ENCODE results near the gene RPL38. TPM values are rescaled to one million over a fixed set of nuclear protein-coding genes. Genes with fewer than 3 reads are reported as not detected.
A peak's percentile ranks its signal among the peaks of the same experiment; 100 is the strongest.

The RPL38 gene
- polyA plus RNA-seq, 1 donor = 991 TPM

DNA sequence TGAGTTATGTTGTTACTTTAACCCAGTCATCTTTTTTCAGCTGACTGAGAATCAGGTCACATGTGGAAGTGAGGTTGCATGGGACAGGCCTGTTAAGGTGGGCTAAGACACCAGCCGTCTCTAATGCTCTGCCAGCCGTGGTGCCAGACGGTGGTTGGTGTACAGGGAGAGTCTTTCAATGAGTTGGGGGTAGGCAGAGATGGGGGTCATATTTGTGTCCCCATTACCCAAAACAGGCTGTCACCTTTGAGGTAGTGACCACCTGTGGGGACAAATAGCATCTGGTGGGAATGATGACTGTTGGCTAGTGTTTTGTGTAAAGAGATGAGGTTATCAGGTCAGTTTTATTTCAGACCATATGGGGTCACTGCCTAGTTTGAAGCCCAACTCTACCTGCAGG is 1.8 kb downstream of the RPL38 start:
- no peak for DNase-seq

DNA sequence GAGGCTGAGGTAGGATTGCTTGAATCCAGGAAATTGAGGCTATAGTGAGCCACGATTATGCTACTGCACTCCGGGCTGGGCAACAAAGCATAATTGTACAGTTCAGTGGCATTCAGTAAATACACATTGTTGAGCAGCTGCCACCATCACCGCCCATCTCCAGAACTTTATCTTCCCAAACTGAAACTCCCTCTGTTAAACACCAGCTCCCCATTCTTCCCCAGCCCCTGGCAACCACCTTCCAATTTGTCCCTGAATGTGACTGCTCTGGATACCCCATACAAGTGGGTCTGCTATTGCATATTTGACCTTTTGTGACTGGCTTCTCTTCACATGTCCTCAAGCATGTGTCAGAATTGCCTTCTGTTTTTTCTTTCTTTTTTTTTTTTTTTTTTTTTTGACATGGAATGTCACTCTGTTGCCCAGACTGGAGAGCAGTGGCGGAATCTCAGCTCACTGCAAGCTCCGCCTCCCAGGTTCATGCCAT is 2.9 kb downstream of the RPL38 start:
- no peak for DNase-seq

DNA sequence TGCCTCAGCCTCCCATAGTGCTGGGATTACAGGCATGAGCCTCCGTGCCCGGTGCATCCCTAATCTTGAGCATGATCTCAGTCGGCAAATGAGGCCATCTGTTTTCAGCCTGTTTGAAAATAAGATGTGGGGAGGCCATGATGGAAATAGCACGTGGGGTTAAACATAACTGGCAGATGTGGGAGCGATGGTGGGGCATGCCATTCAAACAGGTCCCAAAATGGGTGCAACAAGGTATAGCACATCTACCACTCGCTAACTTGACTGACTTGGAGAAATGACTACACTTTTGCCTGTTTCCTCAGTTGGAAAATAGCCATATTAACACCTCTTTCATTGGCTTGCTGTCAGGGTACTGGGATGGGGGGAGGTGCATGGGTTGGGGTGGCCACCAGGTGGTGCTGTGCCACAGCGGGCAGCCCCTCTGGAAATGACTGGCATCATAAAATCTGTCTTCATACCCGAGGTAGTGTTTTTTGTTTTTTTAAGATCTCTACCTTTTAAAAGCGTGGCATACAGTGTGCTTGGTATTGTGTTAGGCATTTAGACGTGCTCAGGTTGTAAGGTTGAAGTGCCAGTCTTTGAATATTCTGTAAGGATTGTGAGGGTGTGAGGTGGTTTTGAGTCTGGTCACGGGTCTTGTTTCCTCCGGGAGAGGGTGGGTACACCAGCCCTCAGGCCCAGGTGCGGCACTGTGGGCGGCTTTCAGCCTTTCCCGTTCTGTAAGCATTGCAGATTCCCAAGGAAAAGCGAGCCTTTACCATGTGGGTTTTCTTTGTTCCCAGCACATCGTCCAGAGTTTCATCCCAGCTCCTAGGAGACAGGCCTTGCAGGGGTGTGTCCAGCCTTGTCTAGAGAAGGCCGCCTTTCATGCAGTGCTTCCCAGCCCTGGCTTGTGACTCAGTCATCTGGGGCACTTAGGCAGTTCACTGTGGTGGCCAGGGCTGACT is 7.0 kb downstream of the RPL38 start:
- DNase-seq = no peak

DNA sequence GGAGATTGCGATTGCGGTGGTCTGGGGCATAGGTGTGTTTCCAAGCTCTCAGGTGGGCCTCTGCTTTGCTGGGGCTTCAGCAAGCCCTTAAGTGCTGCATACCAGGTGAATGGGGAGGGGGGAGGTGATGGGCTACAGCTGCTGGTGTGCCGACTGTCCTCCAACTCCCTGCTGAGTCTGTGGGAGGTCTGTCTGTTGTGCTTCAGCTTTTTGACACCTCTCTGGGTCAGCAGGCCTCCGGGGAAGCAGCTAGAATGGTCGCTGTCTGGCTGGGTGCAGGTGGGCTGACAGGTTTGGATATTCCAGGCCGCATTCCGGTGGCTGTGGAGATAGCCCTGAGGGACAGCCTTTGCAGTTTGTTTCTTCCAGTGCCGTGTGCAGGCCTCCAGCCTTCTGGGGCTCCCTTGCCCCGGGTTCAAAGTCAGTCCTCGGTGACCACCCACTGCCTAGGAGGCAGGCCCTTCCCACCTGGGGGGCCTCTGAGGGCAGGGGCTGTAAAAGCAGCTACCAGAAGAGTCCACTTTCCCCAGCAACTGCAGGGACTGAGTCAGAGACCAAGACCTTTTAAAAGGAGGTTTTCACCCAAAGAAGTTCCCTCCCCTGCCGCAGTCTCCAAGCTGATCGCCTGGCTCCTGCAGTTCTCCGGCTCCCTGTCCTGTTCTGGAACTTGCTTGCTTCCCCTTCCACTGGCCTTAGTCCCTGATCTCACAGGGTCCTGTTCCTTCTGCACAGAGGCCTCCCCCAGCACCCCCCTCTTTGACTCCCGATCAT is 7.8 kb downstream of the RPL38 start:
- DNase-seq = no peak

DNA sequence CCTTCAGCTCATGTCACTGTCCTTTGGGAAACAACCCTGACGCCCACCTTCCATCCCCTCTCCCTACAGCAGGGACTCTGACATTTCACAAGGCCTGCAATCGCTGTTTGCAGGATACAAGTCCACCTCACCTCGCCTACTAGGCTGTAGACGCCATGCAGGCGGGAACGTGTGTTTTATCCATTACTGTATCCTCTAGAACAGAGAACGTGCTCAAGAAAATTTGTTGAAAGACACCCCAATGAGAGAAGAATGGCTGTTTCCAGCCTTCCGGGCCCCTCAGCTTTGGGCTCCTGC is 8.4 kb downstream of the RPL38 start:
- DNase-seq = no peak

DNA sequence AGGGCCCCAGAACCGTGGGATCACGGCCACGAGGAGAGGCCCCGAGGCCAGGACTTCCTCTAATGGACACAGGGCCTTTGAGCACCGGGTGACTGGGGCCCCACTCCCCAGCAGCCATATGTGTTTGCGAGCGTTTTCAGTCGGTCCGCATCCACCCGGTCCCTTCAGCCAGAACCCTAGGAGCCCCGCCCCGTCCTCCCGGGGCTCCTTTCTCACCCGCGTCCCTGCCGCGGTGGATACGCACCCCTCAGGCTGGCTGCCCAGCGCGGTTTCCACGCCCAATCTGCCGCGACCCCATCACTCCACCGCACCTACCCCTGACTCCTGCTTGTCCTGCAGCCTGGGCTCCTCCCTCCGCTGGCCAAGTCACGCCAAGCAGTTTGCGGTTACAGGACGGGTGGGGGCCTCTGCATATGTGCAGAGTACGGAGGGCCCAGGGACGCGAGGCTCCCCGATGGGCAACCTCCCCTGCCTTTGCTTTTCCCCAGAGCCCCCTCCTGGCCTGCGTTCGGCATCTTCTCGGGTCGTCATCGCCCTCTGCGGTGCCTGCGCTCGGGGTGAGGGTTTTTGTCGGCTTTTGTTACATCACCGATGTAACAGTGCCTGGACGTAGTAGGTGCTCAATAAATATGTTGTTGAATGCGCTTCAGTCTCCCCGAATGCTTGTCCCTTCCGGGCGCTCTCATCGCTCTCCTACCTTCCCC is 8.9 kb downstream of the RPL38 start:
- no peak for DNase-seq

DNA sequence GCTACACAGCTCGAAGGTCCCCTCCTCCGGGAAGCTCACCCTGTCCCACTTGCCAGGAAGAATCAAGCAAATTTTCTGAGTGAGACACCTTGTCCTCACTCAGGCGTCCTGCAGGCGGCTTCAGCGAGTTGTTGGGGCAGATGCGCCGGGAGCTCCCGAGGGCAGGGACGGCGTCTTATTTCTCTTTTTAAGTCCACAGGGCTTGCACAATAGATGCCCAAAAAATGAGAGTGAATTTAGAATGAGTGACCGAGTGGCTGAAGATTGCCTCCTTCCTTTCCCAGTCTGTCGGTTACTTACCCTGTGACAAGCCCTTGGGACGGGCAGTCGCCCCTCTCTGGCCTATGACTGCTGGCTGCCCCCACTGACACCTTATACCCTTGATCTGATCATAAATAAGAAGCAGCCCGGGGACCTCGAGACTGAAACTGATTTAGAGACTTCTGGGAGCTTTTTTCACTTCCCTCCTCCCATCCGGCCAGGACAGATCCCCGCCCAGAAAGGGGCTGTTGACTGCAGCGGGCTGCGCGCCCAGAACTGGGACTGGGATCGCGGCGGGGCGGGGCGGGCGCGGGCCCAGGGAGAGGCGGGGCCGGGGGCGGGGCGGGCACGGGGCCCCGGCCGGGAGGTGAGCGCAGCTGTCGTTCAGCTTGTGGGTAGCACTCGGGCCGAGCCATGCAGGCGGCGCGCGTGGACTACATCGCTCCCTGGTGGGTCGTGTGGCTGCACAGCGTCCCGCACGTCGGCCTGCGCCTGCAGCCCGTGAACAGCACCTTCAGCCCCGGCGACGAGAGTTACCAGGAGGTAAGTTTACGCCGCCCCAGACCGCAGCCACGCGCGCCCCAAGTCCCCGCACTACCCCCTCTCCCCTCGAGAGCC is 9.7 kb downstream of the RPL38 start, which contains the start of gene TTYH2:
TTYH2 (plus strand) TSS at position 659 of the 879 bp plus-strand sequence; CDS start at position 676, 17 bp downstream.
- DNase-seq = peak; percentile 92

DNA sequence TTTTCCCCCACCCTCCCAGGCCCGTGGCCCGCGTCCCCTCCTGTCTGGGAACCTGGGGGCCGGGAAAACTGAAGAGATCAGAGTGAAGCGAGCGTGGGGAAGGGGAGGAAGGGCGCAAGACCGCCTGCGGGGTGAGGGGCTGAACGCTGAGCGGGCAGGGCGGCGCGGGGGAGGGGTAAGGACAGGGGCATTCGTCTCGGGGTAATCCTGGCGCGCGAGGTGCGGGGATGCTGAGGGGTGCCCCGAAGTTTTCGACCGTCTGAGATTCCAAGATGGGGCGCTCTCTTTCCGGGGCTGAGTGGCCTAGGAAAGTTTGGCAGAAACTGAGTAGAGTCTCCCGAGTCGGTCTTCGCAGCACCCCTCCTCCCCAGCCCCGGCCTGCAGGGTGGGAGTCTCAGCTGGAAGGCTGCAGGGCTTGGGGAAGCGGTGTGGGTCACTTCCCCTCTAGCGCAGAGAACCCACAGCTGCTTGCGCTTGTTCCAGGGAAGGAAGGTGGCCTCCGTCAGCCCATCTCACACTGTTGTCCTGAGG is 10.4 kb downstream of the RPL38 start:
- DNase-seq = no peak

DNA sequence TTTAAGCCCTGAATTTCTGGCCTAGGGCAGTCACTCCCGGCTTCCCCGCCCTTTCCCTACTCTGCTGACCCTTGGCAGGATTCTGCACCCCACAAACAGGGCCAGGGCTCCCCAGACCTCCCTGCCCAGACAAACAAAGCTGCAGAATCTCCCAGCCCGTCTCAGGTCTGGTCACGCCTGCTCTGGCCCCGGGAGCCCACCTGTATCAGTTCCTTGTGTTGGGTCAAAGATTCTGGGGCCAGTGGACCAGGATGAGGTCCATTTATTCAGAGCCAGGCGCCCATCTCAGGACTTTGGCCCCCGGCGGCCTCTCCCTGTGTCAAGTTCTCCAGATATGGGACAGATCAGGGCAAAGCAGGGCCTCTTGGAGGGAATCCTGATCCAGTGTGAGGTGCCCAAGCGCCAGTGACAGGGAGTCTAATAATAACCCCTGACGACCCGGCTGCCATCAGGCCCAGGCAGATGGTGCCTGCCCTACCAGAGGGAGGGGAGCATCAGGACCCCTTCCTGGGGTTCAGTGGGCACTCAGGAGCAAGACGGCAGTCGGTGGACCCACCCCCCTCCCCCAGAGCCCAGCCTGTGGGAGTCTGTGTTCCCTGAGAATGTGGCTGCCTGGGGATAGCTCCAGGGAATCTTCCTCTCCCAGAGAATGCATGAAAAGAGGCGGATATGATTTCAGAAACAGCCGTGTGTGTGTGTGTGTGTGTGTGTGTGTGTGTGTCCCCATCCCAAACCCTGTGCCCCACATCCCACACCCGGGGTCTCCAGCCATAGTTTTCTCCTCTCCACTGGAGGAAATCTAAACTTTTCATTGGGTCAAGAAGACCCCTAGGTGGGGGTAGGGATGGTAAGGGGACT is 11.2 kb downstream of the RPL38 start:
- DNase-seq = no peak

DNA sequence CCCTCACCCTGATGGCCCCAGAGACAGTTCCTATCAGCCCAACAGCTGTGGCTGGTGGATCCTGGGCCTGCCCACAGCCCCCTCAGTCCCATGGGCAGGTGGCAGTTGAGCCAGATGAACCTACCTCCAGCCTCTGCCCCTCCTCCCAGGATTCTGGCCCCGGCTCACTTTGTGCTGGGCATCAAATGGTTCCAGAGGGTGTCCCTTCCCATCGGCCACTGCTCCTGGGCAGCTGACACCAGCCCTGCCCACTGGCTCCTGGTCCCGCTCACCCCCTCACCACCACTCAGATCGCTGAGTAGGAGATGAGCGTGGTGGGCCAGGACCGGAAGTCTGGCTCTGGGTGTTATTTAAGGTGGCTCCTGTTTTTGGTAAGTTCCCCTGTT is 11.9 kb downstream of the RPL38 start:
- DNase-seq = no peak

DNA sequence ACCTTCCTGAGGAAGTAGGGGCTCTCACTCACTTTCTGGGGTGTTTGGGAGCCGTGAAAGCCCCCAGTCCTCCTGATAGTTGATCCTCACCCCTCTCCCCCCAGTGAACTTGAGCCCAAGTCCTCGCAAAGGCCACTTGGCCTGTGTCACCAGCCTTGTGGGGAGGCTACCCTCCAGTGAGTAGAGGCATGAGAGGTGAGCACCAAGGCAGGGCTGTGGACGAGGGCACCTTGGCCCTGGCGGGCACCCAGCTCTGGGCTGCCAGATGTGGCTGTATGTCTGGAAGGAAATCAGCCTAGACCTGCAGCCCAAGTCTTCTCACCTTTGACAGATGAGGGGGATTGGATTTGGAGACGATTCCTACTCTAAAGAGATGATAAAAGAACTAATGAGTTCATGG is 13.0 kb downstream of the RPL38 start:
- no peak for DNase-seq

DNA sequence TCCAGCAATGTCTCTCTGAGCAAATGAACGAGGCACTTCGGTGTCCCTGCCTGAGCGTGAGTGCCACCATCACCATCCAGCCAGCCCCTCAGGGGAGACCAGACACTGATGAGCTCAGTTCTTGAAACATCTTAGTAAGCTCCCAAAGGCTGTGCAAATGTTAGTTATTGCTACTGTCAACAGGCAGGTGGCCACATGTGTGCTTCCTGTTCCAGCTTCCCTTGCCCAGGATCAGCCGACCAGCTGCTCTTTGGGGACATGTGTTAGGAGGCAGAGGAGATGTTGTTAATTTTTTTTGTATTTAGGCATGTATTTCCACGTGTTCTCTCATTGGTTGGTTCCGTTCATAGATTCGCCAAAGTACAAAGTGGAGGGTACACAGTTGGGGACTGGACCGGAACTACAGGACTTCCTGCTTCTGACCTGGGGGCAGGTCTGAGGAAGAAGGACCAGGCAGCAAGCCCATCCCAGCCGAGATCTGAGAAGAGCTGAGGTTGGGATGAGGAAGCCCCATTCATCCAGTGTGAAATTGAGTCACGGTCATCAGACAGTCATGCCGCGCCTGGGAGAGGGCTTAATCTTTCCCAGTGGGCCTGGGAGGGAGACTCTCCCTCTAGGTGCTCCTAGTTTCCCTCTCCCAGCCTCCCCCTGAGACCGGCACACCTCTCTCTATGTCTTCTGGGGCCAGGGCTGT is 13.7 kb downstream of the RPL38 start:
- no peak for DNase-seq

DNA sequence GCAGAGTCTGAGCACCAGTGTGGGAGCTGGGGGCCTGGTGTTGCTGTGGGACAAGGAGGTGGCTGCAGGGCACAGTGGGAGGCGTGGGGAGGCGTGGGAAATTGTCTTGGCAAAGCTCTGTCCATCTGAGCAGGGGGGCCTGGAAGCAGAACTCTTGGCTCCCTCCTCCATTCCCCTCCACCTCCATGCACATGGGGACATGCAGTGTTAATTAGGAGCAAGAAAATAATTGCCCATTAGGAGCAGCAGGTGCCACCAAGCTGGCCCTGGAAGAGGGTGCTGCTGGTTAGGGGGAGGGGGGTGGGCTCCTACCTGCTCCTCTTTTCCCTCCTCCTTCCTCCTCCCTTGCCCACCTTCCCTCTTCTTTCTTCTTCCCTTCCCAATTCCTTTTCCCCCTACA is 14.4 kb downstream of the RPL38 start:
- no peak for DNase-seq

DNA sequence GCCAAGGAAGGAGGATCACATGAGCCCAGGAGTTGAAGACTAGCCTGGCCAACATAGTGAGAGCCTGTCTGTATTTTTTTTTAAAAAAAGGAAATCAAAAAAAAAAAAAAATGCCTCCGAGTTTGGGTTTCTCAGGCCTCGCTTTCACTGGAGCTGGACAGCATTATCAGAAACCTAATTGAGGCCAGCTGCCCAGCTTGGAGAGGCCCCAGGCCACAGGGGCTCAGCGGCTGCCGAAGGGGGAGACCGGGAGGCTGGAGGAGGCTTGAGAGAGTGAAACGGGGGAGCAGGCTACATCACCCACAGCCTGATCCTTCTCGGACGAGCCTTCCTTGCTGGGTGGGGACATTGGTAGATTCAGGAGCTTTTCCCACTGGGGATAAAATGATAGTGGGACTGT is 15.0 kb downstream of the RPL38 start:
- no peak for DNase-seq

DNA sequence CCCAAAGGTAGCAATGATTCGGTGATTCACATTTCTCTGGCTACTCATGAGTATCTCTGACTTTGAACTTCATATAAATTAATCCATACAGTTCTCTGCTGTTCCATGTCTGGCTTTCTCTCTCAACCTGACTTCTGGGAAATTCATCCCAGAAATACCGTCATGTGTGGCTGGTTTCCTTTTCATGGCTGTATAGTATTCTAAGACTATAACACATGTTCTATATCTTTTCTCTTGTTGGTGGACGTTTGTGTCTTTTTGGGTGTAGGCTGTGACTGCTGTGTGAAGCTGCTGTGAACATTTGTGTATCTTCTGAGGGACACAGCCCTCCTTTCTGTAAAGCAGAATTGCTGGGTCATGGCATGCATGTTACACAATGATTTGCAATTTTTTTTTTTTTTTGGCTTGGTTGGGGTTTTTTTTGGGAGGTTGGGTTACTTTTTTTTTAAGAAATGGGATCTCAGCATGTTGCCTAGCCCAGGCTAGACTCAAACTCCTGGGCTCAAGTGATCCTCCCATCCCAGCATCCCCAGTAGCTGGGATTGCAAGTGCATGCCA is 16.2 kb downstream of the RPL38 start:
- DNase-seq = no peak

DNA sequence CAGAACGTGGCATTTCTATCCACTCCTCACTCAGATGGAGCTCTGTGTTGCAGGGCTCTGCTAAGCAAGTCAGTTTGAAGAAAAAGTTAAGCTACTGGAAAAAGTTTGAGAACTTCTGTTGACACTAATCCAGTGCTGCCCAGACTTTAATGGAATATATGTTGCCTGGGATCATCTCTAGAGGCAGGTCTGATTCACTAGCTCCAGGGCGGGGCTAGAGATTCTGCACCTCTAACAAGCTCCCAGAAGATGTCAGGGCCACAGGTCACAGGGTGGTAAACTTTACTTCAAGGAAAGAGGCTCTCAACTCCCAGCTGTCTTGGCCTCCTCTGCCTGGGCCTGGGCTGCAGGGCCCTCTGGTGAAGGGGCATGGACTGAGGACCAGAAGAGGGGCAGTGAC is 16.7 kb downstream of the RPL38 start:
- DNase-seq = no peak

DNA sequence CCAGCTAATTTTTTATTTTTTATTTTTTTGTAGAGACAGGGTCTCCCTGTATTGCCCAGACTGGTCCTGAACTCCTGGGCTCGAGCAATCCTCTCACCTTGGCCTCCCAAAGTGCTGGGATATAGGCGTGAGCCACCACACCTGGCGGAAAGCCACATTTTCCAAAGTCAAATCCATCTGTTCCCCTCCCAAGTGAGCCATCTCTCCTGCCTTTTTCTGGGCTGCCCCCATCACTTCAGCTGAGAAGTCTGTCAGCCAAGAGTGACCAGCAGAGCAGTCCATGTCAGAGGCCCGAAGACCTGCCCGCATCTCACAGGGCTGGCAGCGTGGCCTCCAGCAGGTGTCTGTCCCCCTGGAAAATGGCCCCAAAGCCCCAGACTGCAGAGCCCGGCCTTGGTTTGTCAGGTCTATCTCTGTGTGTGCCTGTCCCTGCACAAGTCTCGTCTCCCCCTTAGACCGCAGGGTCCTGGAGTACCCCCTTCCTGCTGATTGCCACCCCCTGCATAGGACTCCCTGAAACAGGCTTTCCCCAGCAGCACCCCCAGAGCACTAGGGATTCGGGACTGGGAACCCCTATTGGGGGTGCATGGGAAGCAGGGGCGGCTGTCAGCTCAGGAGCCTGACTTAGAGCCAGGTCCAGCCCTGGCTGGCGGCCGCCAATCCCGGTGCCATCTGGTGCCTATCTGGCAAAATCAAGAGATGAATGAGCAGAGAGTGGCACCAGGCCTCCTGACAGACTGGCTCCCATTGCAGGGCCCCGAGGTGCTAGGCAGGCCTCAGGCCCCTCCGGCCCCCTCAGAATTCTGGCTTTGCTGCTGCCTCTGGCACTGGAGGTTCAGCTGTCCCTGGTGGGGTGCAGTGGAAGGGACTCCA is 17.7 kb downstream of the RPL38 start:
- DNase-seq = no peak

DNA sequence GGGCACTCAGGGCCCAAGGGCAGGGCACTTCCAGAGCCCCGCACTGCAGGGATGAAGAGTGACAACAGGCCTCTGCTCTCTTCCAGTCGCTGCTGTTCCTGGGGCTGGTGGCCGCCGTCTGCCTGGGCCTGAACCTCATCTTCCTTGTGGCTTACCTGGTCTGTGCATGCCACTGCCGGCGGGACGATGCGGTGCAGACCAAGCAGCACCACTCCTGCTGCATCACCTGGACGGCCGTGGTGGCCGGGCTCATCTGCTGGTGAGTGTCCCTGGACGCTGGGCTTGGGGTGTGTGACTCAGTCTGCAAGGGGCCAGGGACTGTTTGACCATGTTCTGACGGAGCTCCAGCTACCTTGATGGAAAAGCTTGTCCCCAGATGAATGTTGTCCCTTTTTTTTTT is 18.9 kb downstream of the RPL38 start:
- DNase-seq = no peak
